Measurements from ENCODE around the gene RSPO3. TPM values are rescaled to one million over a fixed set of nuclear protein-coding genes. Genes with fewer than 3 reads are reported as not detected.

Gene RSPO3, protein sequence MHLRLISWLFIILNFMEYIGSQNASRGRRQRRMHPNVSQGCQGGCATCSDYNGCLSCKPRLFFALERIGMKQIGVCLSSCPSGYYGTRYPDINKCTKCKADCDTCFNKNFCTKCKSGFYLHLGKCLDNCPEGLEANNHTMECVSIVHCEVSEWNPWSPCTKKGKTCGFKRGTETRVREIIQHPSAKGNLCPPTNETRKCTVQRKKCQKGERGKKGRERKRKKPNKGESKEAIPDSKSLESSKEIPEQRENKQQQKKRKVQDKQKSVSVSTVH
- 10 to 100 TPM; 23.5 to 70.6 (median 45.0) TPM for total RNA-seq

DNA sequence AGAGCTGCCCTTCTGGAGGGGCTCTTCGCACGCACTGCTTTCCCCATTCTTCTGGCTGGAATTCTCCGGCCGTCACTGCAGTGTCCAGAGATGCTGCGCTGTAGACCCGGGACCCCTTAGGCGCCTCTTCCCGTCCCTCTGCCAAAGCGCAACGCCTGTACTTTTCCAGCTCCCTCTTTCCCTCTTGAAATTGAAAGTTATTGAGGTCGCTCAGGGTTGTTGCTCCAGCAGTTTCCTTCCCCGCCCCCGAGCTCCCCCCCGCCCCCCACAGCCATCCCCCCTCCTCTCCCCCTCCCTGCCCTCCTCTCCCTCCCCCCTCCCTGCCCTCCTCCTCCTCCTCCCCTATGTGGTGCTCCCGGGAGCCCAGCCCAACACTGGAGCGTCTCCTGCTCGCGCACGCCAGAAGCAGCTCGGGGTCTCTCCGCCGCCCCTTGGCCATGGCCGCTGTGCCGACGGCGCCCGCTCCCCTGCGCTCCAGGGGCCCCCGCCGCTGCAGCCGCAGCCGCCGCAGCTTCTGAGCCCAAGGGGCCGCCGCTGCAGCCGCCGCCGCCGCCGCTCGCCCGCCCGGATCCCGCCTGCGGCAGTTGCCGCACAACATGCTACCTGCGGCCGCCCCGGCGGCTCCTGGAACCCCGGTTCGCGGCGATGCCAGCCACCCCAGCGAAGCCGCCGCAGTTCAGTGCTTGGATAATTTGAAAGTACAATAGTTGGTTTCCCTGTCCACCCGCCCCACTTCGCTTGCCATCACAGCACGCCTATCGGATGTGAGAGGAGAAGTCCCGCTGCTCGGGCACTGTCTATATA, at the start of gene RSPO3:
TSS of gene RSPO3 (plus strand) at position 374 of the 804 bp plus-strand sequence. CDS start 522 bp downstream, outside the sequence.
- peak; percentile 65 to 69 for DNase-seq
- no peaks in the 10 kb centered on the region for H3K9me3 ChIP-seq
- H3K36me3 ChIP-seq = no peaks in the 10 kb centered on the region
- H3K4me1 ChIP-seq = no peaks in the 10 kb centered on the region
- intact Hi-C loops (cut with DNase I; ENCODE audit: low total_unique reads) = no loop called here
- TF ChIP-seq POLR2A (IDR thresholded peaks at IDR 0.05) = peak in 1 of 2 donors; percentile 36
- TF ChIP-seq, protein P1, sequence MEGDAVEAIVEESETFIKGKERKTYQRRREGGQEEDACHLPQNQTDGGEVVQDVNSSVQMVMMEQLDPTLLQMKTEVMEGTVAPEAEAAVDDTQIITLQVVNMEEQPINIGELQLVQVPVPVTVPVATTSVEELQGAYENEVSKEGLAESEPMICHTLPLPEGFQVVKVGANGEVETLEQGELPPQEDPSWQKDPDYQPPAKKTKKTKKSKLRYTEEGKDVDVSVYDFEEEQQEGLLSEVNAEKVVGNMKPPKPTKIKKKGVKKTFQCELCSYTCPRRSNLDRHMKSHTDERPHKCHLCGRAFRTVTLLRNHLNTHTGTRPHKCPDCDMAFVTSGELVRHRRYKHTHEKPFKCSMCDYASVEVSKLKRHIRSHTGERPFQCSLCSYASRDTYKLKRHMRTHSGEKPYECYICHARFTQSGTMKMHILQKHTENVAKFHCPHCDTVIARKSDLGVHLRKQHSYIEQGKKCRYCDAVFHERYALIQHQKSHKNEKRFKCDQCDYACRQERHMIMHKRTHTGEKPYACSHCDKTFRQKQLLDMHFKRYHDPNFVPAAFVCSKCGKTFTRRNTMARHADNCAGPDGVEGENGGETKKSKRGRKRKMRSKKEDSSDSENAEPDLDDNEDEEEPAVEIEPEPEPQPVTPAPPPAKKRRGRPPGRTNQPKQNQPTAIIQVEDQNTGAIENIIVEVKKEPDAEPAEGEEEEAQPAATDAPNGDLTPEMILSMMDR (IDR thresholded peaks at IDR 0.05) = no peak
- H3K4me3 ChIP-seq = peak within 1 kb of the TSS; percentile 50 to 61
- no peaks in the 10 kb centered on the region for H3K27me3 ChIP-seq
- H3K27ac ChIP-seq = peak within 1 kb of the TSS; percentile 91 to 95

DNA sequence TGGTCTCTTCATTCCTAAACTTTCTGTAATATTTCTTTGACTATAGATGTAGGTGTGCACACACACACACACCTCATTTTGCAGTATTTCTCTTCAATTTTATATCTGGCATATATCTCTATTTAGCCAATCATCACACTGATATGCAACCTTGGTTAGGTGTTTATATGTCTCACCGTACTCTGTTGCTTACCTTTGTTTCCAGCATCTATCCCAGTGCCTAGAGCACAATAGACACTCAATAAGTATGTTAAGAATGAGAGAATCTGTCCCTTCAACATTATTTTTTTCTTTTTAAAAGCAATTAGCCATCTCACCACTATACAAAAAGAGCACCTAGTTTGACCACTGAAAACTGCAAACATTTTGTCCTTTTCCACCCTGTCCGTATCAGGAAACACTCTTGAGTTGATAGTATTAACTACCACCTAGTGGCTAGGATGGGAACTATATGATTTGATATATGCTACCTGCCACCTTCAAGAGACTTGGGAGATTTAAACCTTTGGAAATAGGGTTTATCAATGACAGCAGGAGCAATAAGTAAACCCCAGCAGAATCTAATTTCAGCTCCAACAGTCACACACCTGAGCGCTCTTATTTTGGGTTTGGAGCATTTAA, 48.7 kb upstream of the RSPO3 start:
- no peak overlapping the region for H3K4me3 ChIP-seq
- no peaks in the 10 kb centered on the region for H3K27me3 ChIP-seq
- no peak for DNase-seq
- no peaks in the 10 kb centered on the region for H3K9me3 ChIP-seq
- no peak overlapping the region for H3K27ac ChIP-seq
- no peak for TF ChIP-seq POLR2A (IDR thresholded peaks at IDR 0.05)
- TF ChIP-seq, protein P1 (IDR thresholded peaks at IDR 0.05) = peak; percentile 25 to 42 (median 34)
- H3K4me1 ChIP-seq = no peaks in the 10 kb centered on the region
- intact Hi-C loops (cut with DNase I; ENCODE audit: low total_unique reads) = no loop called here
- no peaks in the 10 kb centered on the region for H3K36me3 ChIP-seq

DNA sequence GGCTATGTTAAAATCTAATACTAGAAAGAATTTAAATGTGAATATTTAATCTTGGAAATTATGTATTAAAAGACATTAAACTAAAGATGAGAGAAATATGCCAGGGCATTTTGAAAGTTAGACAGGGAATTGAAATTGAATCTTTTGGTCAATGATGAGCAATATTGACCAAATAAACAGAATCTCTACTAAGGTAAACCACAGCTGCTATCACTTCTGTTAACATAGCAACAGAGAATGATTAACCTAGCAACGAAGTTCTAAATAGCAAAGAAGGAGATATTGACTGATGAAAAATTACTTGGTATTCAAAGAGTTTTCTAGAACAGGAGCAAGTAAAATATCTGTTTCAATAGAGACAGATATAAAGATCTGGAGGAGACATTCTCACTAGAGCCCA, 45.2 kb upstream of the RSPO3 start:
- intact Hi-C loops (cut with DNase I; ENCODE audit: low total_unique reads) = no loop called here
- H3K27ac ChIP-seq = no peak overlapping the region
- no peaks in the 10 kb centered on the region for H3K4me1 ChIP-seq
- no peak for DNase-seq
- H3K4me3 ChIP-seq = no peak overlapping the region
- H3K9me3 ChIP-seq = no peaks in the 10 kb centered on the region
- no peaks in the 10 kb centered on the region for H3K36me3 ChIP-seq
- H3K27me3 ChIP-seq = no peaks in the 10 kb centered on the region
- TF ChIP-seq, protein P1 (IDR thresholded peaks at IDR 0.05) = no peak
- no peak for TF ChIP-seq POLR2A (IDR thresholded peaks at IDR 0.05)

DNA sequence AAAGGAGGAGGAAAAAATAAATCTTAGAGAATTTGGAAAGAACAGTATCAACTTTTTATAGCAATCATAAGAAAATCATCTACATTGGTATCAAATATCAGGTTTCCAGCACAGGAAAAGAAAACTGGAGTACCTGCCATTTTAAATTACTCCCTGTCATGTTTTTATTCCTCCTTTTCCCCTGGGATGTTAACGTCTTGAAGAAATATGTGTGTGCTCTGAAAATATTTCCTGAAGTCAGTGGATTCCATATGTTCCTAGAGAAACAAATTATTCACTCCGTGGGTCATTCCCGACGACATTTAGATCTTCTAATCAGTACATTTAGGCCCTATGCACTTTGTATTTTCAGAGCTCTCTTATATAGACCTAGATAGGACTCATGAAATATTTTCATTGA, 42.0 kb upstream of the RSPO3 start:
- no peak overlapping the region for H3K4me3 ChIP-seq
- H3K36me3 ChIP-seq = no peaks in the 10 kb centered on the region
- H3K4me1 ChIP-seq = no peaks in the 10 kb centered on the region
- H3K9me3 ChIP-seq = no peaks in the 10 kb centered on the region
- H3K27me3 ChIP-seq = no peaks in the 10 kb centered on the region
- TF ChIP-seq, protein P1 (IDR thresholded peaks at IDR 0.05) = no peak
- no peak for TF ChIP-seq POLR2A (IDR thresholded peaks at IDR 0.05)
- H3K27ac ChIP-seq = no peak overlapping the region
- no peak for DNase-seq
- intact Hi-C loops (cut with DNase I; ENCODE audit: low total_unique reads) = no loop called here

DNA sequence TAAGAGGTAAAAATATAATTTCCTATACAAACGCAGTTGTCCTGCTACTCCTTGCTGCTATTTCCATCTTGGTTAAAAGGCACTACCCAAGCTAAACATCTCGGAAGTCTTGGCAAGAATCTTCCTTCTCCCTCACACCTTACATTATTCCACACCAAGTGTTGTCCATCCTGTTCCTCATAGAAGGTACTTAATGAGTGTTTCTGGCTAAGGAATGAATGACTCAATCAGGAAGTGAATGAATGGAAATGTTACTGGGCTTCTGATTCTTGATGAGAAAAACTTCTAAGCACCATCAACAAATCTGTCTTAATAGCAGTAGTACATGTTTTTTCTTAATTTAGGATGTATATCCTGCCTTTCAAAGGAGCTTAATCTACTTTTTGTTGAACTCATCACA, 40.6 kb upstream of the RSPO3 start:
- no peaks in the 10 kb centered on the region for H3K36me3 ChIP-seq
- intact Hi-C loops (cut with DNase I; ENCODE audit: low total_unique reads) = no loop called here

More for the DNA sequence above, 40.6 kb upstream of the RSPO3 start:
- Histone ChIP-seq H3K27ac (no peak overlapping the region), H3K9me3 (no peaks in the 10 kb centered on the region), H3K4me3 (no peak overlapping the region), H3K4me1 (no peaks in the 10 kb centered on the region), H3K27me3 (no peaks in the 10 kb centered on the region)
- no peak for DNase-seq
- TF ChIP-seq POLR2A (IDR thresholded peaks at IDR 0.05) = no peak
- TF ChIP-seq, protein P1 (IDR thresholded peaks at IDR 0.05) = no peak

Measured in uterus (tissue), 4 donors.